Immature natural killer cell (primary cell): ENCODE results near the gene CEP112. TPM values are rescaled to one million over a fixed set of nuclear protein-coding genes. Genes with fewer than 3 reads are reported as not detected.
"Not testable (repeated sequence)": the region's sequence is repeated elsewhere in the genome, so short reads cannot be mapped to it uniquely, and the experiment has no call there.

Experiments used
- DNase-seq, 3 donors: peaks; one replicate each; pipeline ENCODE4 v3.0.0; 2022; ENCODE audit warnings: mixed read lengths in 1 of 3
- H3K27ac Mint-ChIP-seq, 6 donors: one replicate each; pipeline ENCODE4 v1.8.0; 2020; ENCODE audit warnings: mixed read lengths in 6 of 6, mild to moderate bottlenecking in 5 of 6, inconsistent platforms in 4 of 6, moderate library complexity in 3 of 6
- H3K27me3 Mint-ChIP-seq, 3 donors: one replicate each; pipeline ENCODE4 v1.8.0; 2020 to 2021; ENCODE audit warnings: low read depth in 3 of 3, mild to moderate bottlenecking in 3 of 3, mixed read lengths in 3 of 3, moderate library complexity in 3 of 3, inconsistent platforms in 1 of 3
- H3K36me3 Mint-ChIP-seq, 3 donors: one replicate each; pipeline ENCODE4 v1.8.0; 2020; ENCODE audit warnings: mixed read lengths in 3 of 3, inconsistent platforms in 2 of 3, mild to moderate bottlenecking in 2 of 3
- H3K4me1 Mint-ChIP-seq, 2 donors: one replicate each; pipeline ENCODE4 v1.8.0; 2020; ENCODE audit warnings: inconsistent platforms in 2 of 2, mild to moderate bottlenecking in 2 of 2, mixed read lengths in 2 of 2, moderate library complexity in 1 of 2
- H3K4me3 Mint-ChIP-seq, 5 donors: one replicate each; pipeline ENCODE4 v1.8.0; 2020; ENCODE audit warnings: mild to moderate bottlenecking in 5 of 5, mixed read lengths in 5 of 5, inconsistent platforms in 3 of 5, moderate library complexity in 3 of 5
- H3K9me3 Mint-ChIP-seq, 6 donors: one replicate each; pipeline ENCODE4 v1.8.0; 2020; ENCODE audit warnings: mild to moderate bottlenecking in 6 of 6, mixed read lengths in 6 of 6, inconsistent platforms in 4 of 6, moderate library complexity in 3 of 6
- polyA plus RNA-seq, 3 donors: library from polyadenylated mRNA; unstranded; fragments of 300-500 nt; fragmentation: Illumina TruSeq; gene quantifications; one replicate each; pipeline ENCODE4 v1.2.3, GENCODE V29; 2021

The CEP112 gene
- polyA plus RNA-seq, 3 donors from 2014 or later, result 0.13 to 0.25 TPM; not detected in 1

DNA sequence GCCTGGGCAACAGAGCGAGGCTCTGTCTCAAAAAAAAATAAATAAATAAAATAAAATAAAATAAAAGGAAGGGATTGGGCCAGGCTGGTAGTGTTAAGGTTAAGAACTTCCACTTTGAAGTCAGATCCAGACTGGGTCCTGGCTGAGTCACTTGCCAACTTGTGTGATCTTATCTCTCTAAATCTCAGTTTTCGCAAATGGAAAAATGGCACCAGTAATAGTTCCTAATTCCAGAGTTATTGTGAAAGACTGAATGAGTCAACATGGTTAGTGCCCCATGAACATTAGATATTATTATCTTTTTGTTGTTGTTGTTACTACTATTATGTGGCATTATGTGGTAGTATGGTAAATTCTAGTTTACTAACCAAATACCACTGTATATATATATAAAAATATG is 442.5 kb downstream of the CEP112 start:
- peaks cover 0 to 5% of the 10 kb centered on the region in 2 donors for H3K4me1 Mint-ChIP-seq
- H3K27me3 Mint-ChIP-seq, result peaks cover 0 to 7% (median 2%) of the 10 kb centered on the region in 3 donors
- H3K27ac Mint-ChIP-seq, result no peak overlapping the region
- H3K4me3 Mint-ChIP-seq, result no peak overlapping the region
- DNase-seq, result no peak
- H3K9me3 Mint-ChIP-seq, result peaks cover 0 to 2% (median 0%) of the 10 kb centered on the region in 6 donors
- no peaks in the 10 kb centered on the region for H3K36me3 Mint-ChIP-seq

DNA sequence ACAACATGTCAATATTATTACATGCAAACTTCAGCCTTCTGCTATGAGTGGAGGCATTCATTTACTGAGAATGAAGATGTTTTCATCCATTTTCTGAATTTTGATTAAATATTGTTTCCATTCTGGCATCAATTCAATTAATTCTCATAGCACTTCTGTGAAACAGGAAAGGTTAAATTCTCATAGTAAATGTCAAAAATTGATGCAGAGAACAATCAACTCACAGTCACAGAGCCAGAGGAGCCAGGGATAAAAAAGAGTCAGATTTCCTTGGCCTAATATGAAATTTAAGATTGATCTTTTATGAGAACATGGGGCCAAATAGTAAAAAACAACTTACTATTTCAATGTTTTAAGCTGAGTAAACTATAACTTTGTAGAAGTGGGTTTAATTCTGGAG is 446.7 kb downstream of the CEP112 start:
- H3K4me1 Mint-ChIP-seq, result no peaks in the 10 kb centered on the region
- no peak overlapping the region for H3K4me3 Mint-ChIP-seq
- no peak for DNase-seq
- no peaks in the 10 kb centered on the region for H3K36me3 Mint-ChIP-seq
- peaks cover 0 to 5% (median 0%) of the 10 kb centered on the region in 3 donors for H3K27me3 Mint-ChIP-seq
- H3K9me3 Mint-ChIP-seq, result no peaks in the 10 kb centered on the region
- H3K27ac Mint-ChIP-seq, result no peak overlapping the region

DNA sequence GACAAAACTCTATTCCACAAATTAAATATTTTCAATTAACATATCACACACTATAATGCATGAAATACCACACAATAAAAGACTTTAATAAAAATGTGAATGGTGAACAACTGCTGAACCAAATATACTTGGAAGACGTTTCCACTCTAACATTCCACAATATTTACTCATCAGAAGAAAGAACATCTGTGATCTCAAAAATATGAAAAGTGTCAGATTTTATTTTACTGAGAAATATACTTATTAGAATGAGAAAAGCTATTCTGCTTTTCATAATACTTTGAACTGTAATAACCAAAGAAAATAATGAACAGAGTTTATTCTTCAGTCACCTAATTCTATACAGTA is 448.7 kb downstream of the CEP112 start:
- peaks cover 0 to 5% (median 0%) of the 10 kb centered on the region in 3 donors for H3K27me3 Mint-ChIP-seq
- no peaks in the 10 kb centered on the region for H3K36me3 Mint-ChIP-seq
- H3K4me3 Mint-ChIP-seq, result no peak overlapping the region
- no peaks in the 10 kb centered on the region for H3K9me3 Mint-ChIP-seq
- no peak overlapping the region for H3K27ac Mint-ChIP-seq
- no peaks in the 10 kb centered on the region for H3K4me1 Mint-ChIP-seq
- DNase-seq, result no peak

DNA sequence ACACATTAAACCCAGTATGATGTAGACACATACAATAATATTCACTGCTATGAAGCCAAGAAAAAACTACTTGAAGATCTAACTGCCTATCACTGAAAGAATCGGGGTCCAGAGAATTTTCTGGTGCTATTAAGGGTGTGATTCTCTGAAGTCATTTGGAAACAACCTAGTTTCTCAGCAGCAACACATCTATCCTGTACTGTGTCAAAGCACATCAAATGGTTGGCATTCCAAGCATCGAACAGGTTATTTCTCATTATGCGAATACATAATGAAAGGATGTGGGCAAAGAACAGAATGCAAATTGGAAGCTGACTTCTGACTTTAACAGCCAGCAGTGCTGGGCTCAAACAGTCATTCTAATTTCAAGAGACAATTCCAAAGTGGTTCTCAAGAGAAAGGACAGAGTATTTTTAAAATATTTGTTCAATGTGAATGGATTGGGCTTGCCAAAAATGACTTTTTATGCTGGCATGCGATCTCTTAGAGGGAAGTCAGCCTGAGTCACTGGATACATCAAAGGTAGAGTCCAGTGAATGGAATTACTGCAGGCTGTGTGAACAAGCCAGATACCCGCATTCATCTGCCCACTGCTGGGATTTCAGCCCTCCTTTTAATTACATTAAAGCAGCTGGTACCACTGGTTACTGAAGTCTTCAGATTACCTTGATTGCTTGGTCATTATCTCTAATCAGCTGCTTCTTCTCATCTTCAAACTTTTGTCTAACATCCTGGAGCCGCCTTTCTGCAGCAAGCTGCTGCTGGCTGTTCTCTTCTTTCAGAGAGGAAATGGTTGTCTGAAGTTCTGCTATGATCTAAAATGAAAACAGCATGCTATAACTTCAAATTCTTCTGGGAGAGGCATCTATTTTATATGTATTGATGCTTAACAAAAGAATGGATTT is 449.3 kb downstream of the CEP112 start:
- Mint-ChIP-seq H3K36me3 (no peaks in the 10 kb centered on the region), H3K27ac (no peak overlapping the region), H3K4me1 (no peaks in the 10 kb centered on the region), H3K9me3 (no peaks in the 10 kb centered on the region), H3K27me3 (peaks cover 0 to 10% (median 0%) of the 10 kb centered on the region in 3 donors), H3K4me3 (no peak overlapping the region)
- DNase-seq, result no peak

DNA sequence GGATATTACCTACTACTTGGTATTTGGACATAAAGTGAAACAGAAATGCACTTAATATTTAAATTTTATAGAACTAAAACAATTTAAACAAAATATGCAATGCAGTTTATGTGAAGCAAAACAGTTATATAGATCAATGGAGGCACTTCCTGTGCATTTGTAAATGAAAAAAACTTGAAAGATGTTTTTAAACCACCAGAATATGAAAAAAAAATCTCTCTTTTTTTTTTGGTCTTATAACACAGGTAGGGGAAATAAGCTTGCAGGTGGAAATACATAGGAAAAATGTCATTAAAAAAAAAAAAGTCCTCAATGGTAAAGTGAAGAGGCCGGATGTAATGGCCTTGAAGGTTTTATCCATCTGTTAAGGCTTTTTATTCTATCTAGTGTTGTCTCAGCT is 450.2 kb downstream of the CEP112 start:
- no peak overlapping the region for H3K4me3 Mint-ChIP-seq
- H3K27me3 Mint-ChIP-seq, result peaks cover 0 to 10% (median 0%) of the 10 kb centered on the region in 3 donors
- no peaks in the 10 kb centered on the region for H3K4me1 Mint-ChIP-seq
- DNase-seq, result no peak
- H3K9me3 Mint-ChIP-seq, result no peaks in the 10 kb centered on the region
- H3K36me3 Mint-ChIP-seq, result no peaks in the 10 kb centered on the region
- no peak overlapping the region for H3K27ac Mint-ChIP-seq

DNA sequence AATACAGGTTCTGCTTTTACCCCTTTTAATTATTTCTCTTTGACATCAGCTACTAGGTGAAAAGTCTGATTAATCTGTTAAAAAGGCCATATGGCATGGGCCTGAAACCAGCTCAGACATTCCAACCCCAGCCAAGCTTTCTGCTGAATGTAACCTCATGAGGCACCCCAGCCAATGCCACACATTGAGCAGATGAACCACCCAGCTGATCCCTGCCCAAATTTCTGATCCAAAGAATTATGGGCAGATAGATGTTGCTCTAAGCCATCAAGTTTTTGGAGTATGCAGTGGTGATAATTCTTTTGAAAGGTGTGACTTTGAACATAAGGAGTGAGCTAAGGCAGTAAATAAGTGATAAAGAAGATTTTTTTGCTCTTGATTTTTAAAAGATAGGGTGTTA is 452.9 kb downstream of the CEP112 start:
- Mint-ChIP-seq H3K4me3 (no peak overlapping the region), H3K36me3 (no peaks in the 10 kb centered on the region), H3K9me3 (no peaks in the 10 kb centered on the region), H3K27me3 (peaks cover 0 to 11% (median 1%) of the 10 kb centered on the region in 3 donors), H3K4me1 (no peaks in the 10 kb centered on the region), H3K27ac (no peak overlapping the region)
- no peak for DNase-seq

DNA sequence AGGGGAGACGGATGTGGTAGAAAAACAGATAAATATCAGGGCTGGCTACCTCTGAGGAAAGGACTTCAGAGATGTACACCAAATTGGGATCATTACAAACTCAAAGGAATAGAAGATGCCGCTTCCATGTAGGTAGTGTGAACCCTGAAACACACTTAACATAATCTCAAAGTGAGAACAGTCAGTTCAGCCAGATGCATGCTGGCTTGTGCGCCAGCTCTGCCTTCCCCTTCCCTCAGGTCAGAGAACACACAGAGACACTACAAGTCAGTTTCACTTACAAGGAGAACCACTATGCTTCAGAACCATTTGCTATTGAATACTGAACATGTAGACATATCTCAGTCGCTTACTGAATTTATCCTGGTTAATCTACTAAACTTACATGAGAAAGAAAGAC is 454.5 kb downstream of the CEP112 start:
- H3K4me3 Mint-ChIP-seq, result no peak overlapping the region
- DNase-seq, result no peak
- peaks cover 0 to 16% (median 1%) of the 10 kb centered on the region in 3 donors for H3K27me3 Mint-ChIP-seq
- H3K9me3 Mint-ChIP-seq, result peaks cover 0 to 2% (median 0%) of the 10 kb centered on the region in 6 donors
- no peaks in the 10 kb centered on the region for H3K36me3 Mint-ChIP-seq
- H3K27ac Mint-ChIP-seq, result no peak overlapping the region
- no peaks in the 10 kb centered on the region for H3K4me1 Mint-ChIP-seq

DNA sequence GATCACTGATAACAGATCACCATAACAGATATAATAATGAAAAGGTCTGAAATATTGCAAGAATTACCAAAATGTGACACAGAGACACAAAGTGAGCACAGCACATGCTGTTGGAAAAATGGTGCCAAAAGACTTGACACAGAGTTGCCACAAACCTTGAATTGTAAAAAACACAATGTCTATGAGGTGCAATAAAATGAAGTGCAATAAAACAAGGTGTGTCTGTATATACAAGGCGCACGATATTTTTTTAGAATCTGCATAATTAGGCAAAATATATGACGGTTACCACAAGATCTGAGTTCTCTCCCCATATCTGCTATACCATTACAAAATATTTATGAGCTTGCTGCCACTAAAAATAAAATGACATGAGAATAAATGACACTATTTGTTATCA is 458.6 kb downstream of the CEP112 start:
- Mint-ChIP-seq H3K9me3 (peaks cover 0 to 2% (median 0%) of the 10 kb centered on the region in 6 donors), H3K4me1 (no peaks in the 10 kb centered on the region), H3K36me3 (no peaks in the 10 kb centered on the region)

DNA sequence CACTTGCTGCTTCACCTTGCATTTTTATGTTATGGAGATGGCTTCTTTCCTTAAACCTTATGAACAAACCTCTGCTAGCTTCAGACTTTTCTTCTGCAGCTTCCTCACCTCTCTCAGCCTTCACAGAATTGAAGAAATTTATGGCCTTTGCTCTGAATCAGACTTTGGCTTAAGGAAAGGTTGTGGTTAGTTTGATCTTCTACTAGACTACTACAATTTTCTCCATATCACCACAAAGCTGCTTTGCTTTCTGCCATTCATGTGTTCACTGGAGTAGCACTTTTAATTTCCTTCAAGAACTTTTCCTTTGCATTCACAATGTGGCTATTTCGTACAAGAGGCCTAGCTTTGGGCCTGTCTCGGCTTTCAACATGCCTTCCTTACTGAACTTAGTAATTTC is 459.3 kb downstream of the CEP112 start:
- H3K9me3 Mint-ChIP-seq, H3K27me3 Mint-ChIP-seq, H3K27ac Mint-ChIP-seq, H3K4me3 Mint-ChIP-seq, H3K36me3 Mint-ChIP-seq, DNase-seq, H3K4me1 Mint-ChIP-seq: not testable (repeated sequence)

More for the DNA sequence above, 458.6 kb downstream of the CEP112 start:
- no peak for DNase-seq
- peaks cover 0 to 11% (median 1%) of the 10 kb centered on the region in 3 donors for H3K27me3 Mint-ChIP-seq
- H3K4me3 Mint-ChIP-seq, result no peak overlapping the region
- no peak overlapping the region for H3K27ac Mint-ChIP-seq

DNA sequence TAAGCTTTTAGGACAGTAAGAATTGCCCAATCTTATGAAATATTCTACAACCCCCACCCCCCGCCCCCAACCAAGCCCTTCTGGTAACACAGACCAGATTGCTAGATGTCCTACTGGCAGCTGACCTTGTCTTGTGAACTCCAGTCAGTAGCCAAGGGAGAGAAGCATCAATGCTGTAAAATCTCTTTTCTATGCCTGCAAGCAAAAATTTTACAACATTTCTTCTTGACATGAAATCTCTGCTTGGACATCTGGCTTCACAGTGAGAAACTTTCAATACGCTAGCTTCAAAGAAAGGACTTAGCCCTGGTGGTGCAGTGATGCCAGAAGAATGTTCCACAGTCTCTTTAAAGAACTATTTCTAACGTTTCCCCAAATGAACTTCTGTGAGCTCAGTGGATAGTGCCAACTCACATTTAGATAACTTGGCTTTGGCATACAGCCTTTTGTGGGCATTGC is 461.2 kb downstream of the CEP112 start:
- Mint-ChIP-seq H3K4me1 (no peaks in the 10 kb centered on the region), H3K27ac (no peak overlapping the region), H3K9me3 (peaks cover 0 to 2% (median 0%) of the 10 kb centered on the region in 6 donors), H3K4me3 (no peak overlapping the region), H3K36me3 (no peaks in the 10 kb centered on the region), H3K27me3 (peaks cover 0 to 6% (median 1%) of the 10 kb centered on the region in 3 donors)
- DNase-seq, result no peak

DNA sequence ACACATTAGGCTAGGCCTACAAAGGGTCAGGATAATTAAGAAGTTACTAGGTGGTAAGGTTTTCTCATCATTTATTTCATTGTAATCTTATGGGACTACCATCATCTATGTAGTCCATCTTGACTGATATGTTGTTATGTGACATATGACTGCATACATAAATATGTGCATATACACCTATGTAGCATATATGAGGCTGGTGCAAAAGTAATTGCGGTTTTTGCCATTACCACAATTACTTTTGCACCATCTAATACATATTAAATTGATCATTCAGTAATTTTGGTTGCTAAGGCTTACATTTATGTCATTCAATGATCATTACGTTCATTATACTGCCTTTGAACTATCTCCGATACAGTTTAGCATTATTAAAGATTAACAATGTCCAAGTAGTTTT is 462.7 kb downstream of the CEP112 start:
- no peaks in the 10 kb centered on the region for H3K4me1 Mint-ChIP-seq
- H3K27ac Mint-ChIP-seq, result no peak overlapping the region
- no peak overlapping the region for H3K4me3 Mint-ChIP-seq
- peaks cover 0 to 6% (median 1%) of the 10 kb centered on the region in 3 donors for H3K27me3 Mint-ChIP-seq
- H3K36me3 Mint-ChIP-seq, result no peaks in the 10 kb centered on the region
- peaks cover 0 to 2% (median 0%) of the 10 kb centered on the region in 6 donors for H3K9me3 Mint-ChIP-seq
- no peak for DNase-seq

DNA sequence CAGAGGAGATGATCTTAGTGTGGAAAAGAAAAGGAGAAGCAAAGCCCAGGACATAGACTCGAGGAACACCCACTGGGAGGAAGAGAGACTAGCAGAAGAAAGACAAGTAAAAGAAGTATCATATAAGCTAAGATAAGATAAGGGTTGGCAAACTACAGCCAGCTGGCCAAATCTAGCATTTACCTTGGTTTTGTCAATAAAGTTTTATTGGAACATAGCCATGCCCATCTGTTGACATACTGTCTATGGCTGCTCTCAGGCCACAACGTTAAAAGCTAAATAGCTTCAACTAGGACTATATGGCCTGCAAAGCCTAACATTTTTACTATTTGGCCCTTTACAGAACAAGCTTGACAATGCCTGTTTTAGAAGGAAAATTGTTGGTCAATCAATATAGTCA is 464.1 kb downstream of the CEP112 start:
- Mint-ChIP-seq H3K4me1 (no peaks in the 10 kb centered on the region), H3K36me3 (no peaks in the 10 kb centered on the region), H3K9me3 (peaks cover 0 to under 1% (median 0%) of the 10 kb centered on the region in 6 donors), H3K4me3 (no peak overlapping the region), H3K27me3 (peaks cover 0 to 1% (median 0%) of the 10 kb centered on the region in 3 donors), H3K27ac (no peak overlapping the region)
- no peak for DNase-seq

DNA sequence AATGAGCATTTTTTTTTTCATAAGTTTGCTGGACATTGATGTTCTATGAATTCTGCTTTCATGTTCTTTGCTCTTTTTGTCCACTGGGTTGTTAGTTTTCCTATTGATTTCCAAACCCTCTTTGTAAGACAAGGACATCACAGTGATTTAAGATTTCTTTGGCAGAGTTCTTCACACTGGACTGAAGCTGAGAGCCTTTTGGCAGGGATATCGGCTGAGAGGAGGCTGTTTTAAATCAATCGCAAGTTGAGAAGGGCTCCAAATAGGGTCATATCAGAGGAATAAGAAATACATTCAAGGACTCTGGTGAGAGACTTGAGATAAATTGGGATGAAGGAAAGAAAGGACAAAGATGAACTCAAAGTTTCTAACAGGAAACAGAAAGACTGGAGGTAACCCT is 464.7 kb downstream of the CEP112 start:
- Mint-ChIP-seq H3K9me3 (no peaks in the 10 kb centered on the region), H3K36me3 (no peaks in the 10 kb centered on the region), H3K27me3 (peaks cover 0 to 1% (median 0%) of the 10 kb centered on the region in 3 donors), H3K4me1 (no peaks in the 10 kb centered on the region), H3K27ac (no peak overlapping the region), H3K4me3 (no peak overlapping the region)
- no peak for DNase-seq

DNA sequence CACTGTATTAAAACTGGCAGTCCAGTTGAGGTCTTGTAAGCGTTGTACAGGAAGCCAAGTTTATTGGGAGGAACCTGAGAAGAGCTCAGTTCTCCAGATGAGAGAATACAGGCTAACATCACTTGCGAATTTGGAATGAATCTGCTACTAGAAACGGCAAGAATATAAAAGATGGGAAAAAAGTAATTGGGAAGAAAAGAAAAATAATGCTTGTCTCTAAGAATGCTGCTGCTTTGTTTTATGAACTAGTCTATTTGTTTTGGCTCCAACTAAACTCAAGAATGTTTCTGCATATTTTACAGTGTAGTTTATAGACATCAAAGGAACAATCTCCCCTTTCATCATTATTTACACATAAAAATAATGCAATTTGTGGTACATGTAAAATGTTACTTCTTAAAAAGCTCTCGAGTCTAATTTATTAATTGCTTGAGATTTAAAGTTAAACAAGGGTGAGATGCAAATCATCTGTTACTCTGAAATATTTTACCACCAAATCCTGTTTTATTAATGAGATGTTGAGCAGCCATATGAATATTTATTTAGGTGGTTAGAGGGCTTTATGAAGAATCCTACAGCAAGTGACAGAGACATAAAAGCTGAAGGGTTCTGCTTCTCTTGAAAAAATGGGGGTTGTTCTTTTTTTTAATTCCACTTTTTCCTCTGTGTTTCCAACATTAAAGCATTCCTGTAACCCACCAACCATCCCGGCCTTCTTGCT is 468.3 kb downstream of the CEP112 start:
- no peaks in the 10 kb centered on the region for H3K36me3 Mint-ChIP-seq
- no peaks in the 10 kb centered on the region for H3K9me3 Mint-ChIP-seq
- H3K27ac Mint-ChIP-seq, result no peak overlapping the region
- DNase-seq, result no peak
- no peaks in the 10 kb centered on the region for H3K4me1 Mint-ChIP-seq
- peaks cover 1 to 2% (median 1%) of the 10 kb centered on the region in 3 donors for H3K27me3 Mint-ChIP-seq
- H3K4me3 Mint-ChIP-seq, result no peak overlapping the region
